Breast epithelium (tissue), 4 donors: ENCODE results near the gene GNAI3. TPM values are rescaled to one million over a fixed set of nuclear protein-coding genes. Genes with fewer than 3 reads are reported as not detected.

Source experiments
- DNase-seq, 2 donors: peaks; one replicate each; pipeline ENCODE4 v3.0.0-alpha.2; 2019; ENCODE audit warnings: low spot score in 2 of 2
- H3K27ac ChIP-seq, 2 donors: fragments of 200-600 bp; sonication (generic) in 1 of 2; one replicate each; pipeline ENCODE4 v1.5.1; 2016 to 2019; ENCODE audit warnings: mild to moderate bottlenecking in 1 of 2
- H3K27me3 ChIP-seq, 2 donors: fragments of 200-600 bp; sonication (generic) in 1 of 2; one replicate each; pipeline versions ENCODE4 v1.5.1 to v1.6.0; 2017 to 2019; ENCODE audit warnings: control low read depth in 1 of 2, mild to moderate bottlenecking in 1 of 2
- H3K36me3 ChIP-seq: fragments of 200-600 bp; one replicate; pipeline ENCODE4 v1.5.1; 2019
- H3K4me1 ChIP-seq, 2 donors: fragments of 200-600 bp; sonication (generic); one replicate each; pipeline ENCODE4 v1.5.1; 2016 to 2019; ENCODE audit warnings: control low read depth in 1 of 2
- H3K4me3 ChIP-seq, 3 donors: fragments of 200-600 bp; sonication (generic); 1 replicate in 2 of 3; 2 replicates in 1 of 3; pipeline ENCODE4 v1.5.1; 2016 to 2019; ENCODE audit warnings: mild to moderate bottlenecking in 3 of 3, moderate library complexity in 2 of 3
- H3K9me3 ChIP-seq, 2 donors: fragments of 200-600 bp; sonication (generic) in 1 of 2; one replicate each; pipeline ENCODE4 v1.5.1; 2016 to 2019; ENCODE audit warnings: control low read depth in 1 of 2
- POLR2A ChIP-seq: fragments of 450-650 bp; IDR thresholded peaks from one replicate; pipeline ENCODE4 v1.6.1; 2016; ENCODE audit warnings: antibody characterized with exemption, mild to moderate bottlenecking, moderate library complexity
- POLR2AphosphoS5 ChIP-seq, 3 donors: sonication (generic); formaldehyde crosslinking; IDR thresholded peaks; one replicate each; pipeline ENCODE4 v1.6.1; 2017; ENCODE audit warnings: antibody characterized with exemption in 3 of 3
- intact Hi-C: fragments of 100-400 bp; cut with DNase I; formaldehyde crosslinking; loops from one replicate; pipeline ENCODE4 v1.15.1; 2023; ENCODE audit warnings: low total_unique reads
- total RNA-seq, 3 donors: library from RNA; depleted of rRNA; stranded (reverse); fragments of >200 nt; gene quantifications; one replicate each; pipeline ENCODE4 v1.1.0, GENCODE V29; 2016
- TF ChIP-seq, protein P1 (sequence below), 3 donors: fragments of 450-650 bp; IDR thresholded peaks; one replicate each; pipeline ENCODE4 v1.5.1; 2016 to 2017; ENCODE audit warnings: antibody characterized with exemption in 3 of 3, mild to moderate bottlenecking in 3 of 3, moderate library complexity in 3 of 3

The GNAI3 gene
- total RNA-seq, 3 donors from 2014 or later = 5.9 to 6.9 (median 6.2) TPM

DNA sequence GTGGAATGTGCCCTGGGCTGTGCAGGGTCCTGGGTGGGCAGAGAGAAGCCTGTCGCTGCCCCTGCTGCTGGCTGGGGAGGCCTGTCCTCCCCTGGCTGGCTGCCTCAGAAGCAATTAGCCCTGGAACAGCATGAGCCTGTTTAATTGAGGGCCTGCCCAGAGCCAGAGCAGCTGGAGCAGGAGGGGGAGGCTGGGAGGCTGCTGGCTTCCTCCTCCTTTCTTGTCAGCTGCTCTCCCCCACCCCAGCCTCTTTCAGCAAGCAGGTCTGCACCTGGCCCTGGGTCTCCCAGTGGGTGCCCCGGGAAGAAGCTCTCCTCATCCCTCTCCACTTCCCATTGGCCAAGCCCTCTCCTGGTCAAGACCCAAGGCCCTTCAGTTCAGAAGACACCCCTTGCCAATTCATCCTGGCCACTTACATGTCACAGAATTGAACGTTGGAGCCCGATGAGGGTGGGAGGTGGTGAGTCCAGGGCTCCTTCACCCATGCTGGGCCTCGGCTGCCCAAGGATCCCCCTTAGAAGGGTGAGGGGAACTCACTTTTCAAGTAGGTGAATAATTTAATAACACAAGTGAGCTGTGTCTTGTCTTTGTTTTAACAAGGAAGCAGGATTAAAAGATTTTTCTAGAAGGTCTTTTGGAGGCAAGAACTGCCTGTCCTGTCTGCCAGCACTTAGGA lies 84.4 kb downstream of the GNAI3 start:
- no peak for DNase-seq
- Histone ChIP-seq H3K27ac (peak overlapping the region in 1 of 2 donors; percentile 48), H3K36me3 (no peaks in the 10 kb centered on the region), H3K9me3 (no peaks in the 10 kb centered on the region), H3K27me3 (no peaks in the 10 kb centered on the region), H3K4me3 (no peak overlapping the region), H3K4me1 (no peaks in the 10 kb centered on the region)
- intact Hi-C loops = loop anchor here (10.0 kb wide), 1 partner anchor 142 kb away; no protein-coding TSS in a partner anchor
- TF ChIP-seq POLR2A (no peak), POLR2AphosphoS5 (IDR thresholded peaks at IDR 0.05) (no peak)
- TF ChIP-seq, protein P1, sequence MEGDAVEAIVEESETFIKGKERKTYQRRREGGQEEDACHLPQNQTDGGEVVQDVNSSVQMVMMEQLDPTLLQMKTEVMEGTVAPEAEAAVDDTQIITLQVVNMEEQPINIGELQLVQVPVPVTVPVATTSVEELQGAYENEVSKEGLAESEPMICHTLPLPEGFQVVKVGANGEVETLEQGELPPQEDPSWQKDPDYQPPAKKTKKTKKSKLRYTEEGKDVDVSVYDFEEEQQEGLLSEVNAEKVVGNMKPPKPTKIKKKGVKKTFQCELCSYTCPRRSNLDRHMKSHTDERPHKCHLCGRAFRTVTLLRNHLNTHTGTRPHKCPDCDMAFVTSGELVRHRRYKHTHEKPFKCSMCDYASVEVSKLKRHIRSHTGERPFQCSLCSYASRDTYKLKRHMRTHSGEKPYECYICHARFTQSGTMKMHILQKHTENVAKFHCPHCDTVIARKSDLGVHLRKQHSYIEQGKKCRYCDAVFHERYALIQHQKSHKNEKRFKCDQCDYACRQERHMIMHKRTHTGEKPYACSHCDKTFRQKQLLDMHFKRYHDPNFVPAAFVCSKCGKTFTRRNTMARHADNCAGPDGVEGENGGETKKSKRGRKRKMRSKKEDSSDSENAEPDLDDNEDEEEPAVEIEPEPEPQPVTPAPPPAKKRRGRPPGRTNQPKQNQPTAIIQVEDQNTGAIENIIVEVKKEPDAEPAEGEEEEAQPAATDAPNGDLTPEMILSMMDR (IDR thresholded peaks at IDR 0.05) = no peak

DNA sequence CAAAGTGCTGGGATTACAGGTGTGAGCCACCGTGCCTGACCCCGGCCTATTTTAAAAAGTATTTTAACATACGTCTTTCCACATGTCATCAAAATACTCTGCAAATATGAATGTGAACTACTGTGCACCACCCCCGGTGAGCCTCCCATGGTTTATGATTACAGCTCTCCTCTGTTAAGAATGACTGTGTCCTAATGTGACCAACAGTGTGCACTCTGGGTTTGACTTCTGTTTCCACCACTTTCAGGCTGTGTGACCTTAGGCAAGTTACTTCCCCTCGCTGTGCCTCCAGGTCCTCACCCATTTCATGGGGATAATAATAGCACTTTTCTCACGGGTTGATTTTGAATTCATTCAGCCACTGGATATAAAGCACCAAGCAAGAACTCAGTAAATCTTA lies 85.9 kb downstream of the GNAI3 start:
- Histone ChIP-seq H3K4me1 (no peaks in the 10 kb centered on the region), H3K36me3 (no peaks in the 10 kb centered on the region), H3K4me3 (no peak overlapping the region), H3K27me3 (no peaks in the 10 kb centered on the region), H3K9me3 (no peaks in the 10 kb centered on the region), H3K27ac (no peak overlapping the region)
- DNase-seq = no peak
- intact Hi-C loops = loop anchor here (10.0 kb wide), 1 partner anchor 141 kb away; no protein-coding TSS in a partner anchor
- TF ChIP-seq, protein P1 (IDR thresholded peaks at IDR 0.05) = no peak
- no peak for TF ChIP-seq POLR2AphosphoS5 (IDR thresholded peaks at IDR 0.05)
- TF ChIP-seq POLR2A = no peak

DNA sequence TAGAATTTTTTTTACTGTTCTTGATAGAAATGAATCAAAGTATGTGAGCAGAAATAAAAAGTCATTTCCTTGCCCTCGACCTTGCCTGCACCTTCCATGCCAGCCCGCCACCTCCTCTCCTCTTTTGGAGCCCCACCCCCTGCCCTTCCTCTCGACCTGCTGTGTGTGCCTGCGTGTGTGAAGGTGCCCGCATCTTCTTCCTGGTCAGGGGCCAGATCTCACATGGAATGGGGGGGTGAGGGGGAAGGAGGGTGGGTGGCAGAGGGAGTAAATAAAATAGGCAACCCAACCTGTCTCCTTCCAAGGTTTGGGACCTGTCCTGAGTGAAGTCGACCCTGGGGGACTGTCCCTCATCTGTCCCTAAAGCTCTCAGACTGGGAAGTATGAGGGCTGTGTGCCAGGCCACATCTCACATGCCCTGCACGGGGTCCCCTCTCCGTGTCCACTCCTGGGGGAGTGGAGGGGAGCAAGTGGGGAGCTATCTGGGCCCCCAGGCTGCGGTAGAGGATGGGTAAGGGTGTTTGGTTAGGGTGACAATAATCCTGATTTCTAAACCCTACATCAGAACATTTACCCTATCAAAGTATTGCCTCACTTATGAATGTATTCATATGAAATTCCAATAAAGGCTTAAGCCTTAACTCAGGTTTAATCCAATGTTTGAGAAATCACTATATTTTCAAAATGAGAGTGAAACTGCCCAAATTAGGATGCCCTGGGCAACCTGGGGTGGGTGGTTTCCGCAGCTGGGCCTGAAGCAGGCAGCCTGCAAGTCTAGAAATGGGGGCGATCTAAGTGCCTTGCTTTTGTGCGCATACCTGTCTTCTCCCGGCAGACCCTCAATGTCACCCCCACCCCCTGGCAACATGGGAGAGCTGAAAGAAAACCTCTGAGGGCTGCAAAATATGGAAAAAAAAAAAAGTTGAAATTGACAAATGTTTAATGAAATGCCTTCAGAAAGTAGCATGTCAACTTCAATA lies 86.6 kb downstream of the GNAI3 start:
- TF ChIP-seq POLR2A (no peak), POLR2AphosphoS5 (IDR thresholded peaks at IDR 0.05) (no peak)
- TF ChIP-seq, protein P1 (IDR thresholded peaks at IDR 0.05) = no peak
- Histone ChIP-seq H3K27me3 (no peaks in the 10 kb centered on the region), H3K27ac (no peak overlapping the region), H3K36me3 (no peaks in the 10 kb centered on the region), H3K4me1 (no peaks in the 10 kb centered on the region), H3K4me3 (no peak overlapping the region), H3K9me3 (no peaks in the 10 kb centered on the region)
- DNase-seq = no peak
- intact Hi-C loops = loop anchor here (10.0 kb wide), 1 partner anchor 140 kb away; no protein-coding TSS in a partner anchor

DNA sequence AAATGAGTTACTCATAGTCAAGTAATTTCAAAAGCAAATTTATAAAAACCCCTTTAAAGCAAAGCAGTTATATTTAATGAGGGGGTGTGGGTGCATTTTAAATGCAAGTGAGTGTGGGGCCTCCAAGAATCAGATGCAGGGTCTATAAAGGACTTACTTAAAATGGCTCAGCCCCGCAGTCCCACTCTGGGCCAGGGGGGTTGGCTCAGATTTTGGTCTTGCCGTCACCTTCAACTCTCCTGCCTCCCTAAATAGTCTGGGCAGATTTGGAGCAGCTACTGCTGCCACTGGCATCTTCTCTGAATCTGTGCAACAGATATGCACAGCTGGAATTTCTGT lies 87.4 kb downstream of the GNAI3 start:
- H3K4me3 ChIP-seq = no peak overlapping the region
- intact Hi-C loops = loop anchor here (10.0 kb wide), 1 partner anchor 139 kb away; no protein-coding TSS in a partner anchor
- no peaks in the 10 kb centered on the region for H3K4me1 ChIP-seq
- H3K9me3 ChIP-seq = no peaks in the 10 kb centered on the region
- TF ChIP-seq, protein P1 (IDR thresholded peaks at IDR 0.05) = no peak
- TF ChIP-seq POLR2AphosphoS5 (IDR thresholded peaks at IDR 0.05) (no peak), POLR2A (no peak)
- no peak overlapping the region for H3K27ac ChIP-seq
- H3K27me3 ChIP-seq = no peaks in the 10 kb centered on the region
- DNase-seq = no peak
- no peaks in the 10 kb centered on the region for H3K36me3 ChIP-seq
